Right lobe of liver (tissue), 6 donors: Measurements from ENCODE around the gene ZCCHC13. TPM values are rescaled to one million over a fixed set of nuclear protein-coding genes. Genes with fewer than 3 reads are reported as not detected.

Source experiments
- ATAC-seq, 4 donors: fragments of 200-7000 bp; cut with Tn5 transposase; one replicate each; pipeline ENCODE4 v1.9.1; 2020; ENCODE audit warnings: mild to moderate bottlenecking in 4 of 4, moderate library complexity in 4 of 4
- DNase-seq, 3 donors: peaks; one replicate each; pipeline ENCODE4 v3.0.0-alpha.2; 2020
- H3K27ac ChIP-seq, 3 donors: fragments of 200-600 bp; one replicate each; pipeline ENCODE4 v1.8.0; 2022
- H3K27me3 ChIP-seq, 2 donors: fragments of 200-600 bp; one replicate each; pipeline ENCODE4 v1.8.0; 2022
- H3K36me3 ChIP-seq, 4 donors: fragments of 200-600 bp; sonication (generic) in 1 of 4; one replicate each; pipeline versions ENCODE4 v1.5.1 to v1.8.0; 2017 to 2022; ENCODE audit warnings: control low read depth in 1 of 4
- H3K4me1 ChIP-seq, 4 donors: fragments of 200-600 bp; sonication (generic) in 1 of 4; one replicate each; pipeline versions ENCODE4 v1.5.1 to v1.8.0; 2017 to 2022; ENCODE audit warnings: control low read depth in 1 of 4
- H3K4me3 ChIP-seq, 3 donors: fragments of 200-600 bp; one replicate each; pipeline ENCODE4 v1.8.0; 2022
- H3K9me3 ChIP-seq, 4 donors: fragments of 200-600 bp; sonication (generic) in 1 of 4; one replicate each; pipeline versions ENCODE4 v1.5.1 to v1.8.0; 2017 to 2022; ENCODE audit warnings: control low read depth in 1 of 4
- POLR2A ChIP-seq: fragments of 450-650 bp; IDR thresholded peaks from one replicate; pipeline ENCODE4 v1.6.1; 2017; ENCODE audit warnings: antibody characterized with exemption, mild to moderate bottlenecking
- WGBS: methylation state at CpG from one replicate; pipeline ENCODE4 v1.1.6; 2018; ENCODE audit warnings: low coverage, low lambda C conversion rate; ENCODE audit not compliant: insufficient coverage; ENCODE audit errors: missing lambda C conversion rate; 5-methylcytosine and 5-hydroxymethylcytosine counted together
- intact Hi-C, 2 donors: fragments of 100-400 bp; cut with DNase I; formaldehyde crosslinking; loops; one replicate each; pipeline versions ENCODE4 v1.11.2 to v1.14.1; 2022
- microRNA counts: library from miRNA; unstranded; fragments of <30 nt; microRNA quantifications from one replicate; lab custom pipeline; 2016
- microRNA-seq, 2 donors: library from miRNA; unstranded; fragments of <30 nt; microRNA quantifications; one replicate each; pipeline ENCODE4, GENCODE V29; 2019 to 2020
- small RNA-seq, 2 experiments: library from RNA; depleted of rRNA; stranded (forward); fragments of <200 nt; gene quantifications; one replicate each; pipeline ENCODE3, GENCODE V24; 2016
- total RNA-seq, 6 experiments: library from RNA; depleted of rRNA in 2 of 6; stranded (reverse); fragments of >200 nt in 2 of 6; fragmentation: NEBNext Ultra II Directional in 3 of 6; extraction: Animal tissue kit (Norgen Biotek cat#: 25700) in 3 of 6; gene quantifications; one replicate each; pipeline versions ENCODE4 v1.1.0 to v1.2.4, GENCODE V29; 2016 to 2023
- TF ChIP-seq, protein P1 (sequence below), 4 donors: fragments of 200-600 bp in 3 of 4; fragments of 450-650 bp in 1 of 4; IDR thresholded peaks; one replicate each; pipeline versions ENCODE4 v1.5.1 to v1.8.0; 2016 to 2022; ENCODE audit warnings: antibody characterized with exemption in 4 of 4, mild to moderate bottlenecking in 2 of 4
- donor health status: DM: no; HTN: yes; CAD: no.
- donor health status: DM: no; HTN: no; CAD: no.
- donor health status: DM: no; HTN: no; CAD: no.
- donor health status: DM: no; HTN: yes; CAD: no.
- donor health status: DM: no; HTN: yes; CAD: no.

The ZCCHC13 gene
- total RNA-seq, 6 experiments from 2014 or later, result not detected

DNA sequence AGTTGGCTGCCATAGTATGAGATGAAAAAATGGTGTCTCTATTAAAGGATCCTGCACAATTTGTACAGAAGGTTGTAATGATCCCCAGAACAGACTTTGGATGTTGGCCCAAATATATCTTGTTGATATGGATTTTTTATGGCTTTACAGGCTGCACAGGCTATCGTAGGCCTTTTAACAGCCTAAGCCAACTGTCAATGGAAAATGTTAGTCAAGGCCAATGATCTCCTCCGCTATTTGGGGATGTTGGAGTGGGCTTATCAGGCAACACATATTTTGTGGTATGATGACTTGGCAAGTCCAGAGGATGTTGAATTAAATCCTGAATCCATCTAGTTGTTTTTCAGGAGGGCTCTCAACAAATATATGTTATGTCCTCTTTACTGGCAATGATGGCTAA, 42.1 kb downstream of the ZCCHC13 start:
- WGBS, result 58% methylated on average over 2 of the region's 2 CpGs
- no peak for TF ChIP-seq POLR2A
- TF ChIP-seq, protein P1, sequence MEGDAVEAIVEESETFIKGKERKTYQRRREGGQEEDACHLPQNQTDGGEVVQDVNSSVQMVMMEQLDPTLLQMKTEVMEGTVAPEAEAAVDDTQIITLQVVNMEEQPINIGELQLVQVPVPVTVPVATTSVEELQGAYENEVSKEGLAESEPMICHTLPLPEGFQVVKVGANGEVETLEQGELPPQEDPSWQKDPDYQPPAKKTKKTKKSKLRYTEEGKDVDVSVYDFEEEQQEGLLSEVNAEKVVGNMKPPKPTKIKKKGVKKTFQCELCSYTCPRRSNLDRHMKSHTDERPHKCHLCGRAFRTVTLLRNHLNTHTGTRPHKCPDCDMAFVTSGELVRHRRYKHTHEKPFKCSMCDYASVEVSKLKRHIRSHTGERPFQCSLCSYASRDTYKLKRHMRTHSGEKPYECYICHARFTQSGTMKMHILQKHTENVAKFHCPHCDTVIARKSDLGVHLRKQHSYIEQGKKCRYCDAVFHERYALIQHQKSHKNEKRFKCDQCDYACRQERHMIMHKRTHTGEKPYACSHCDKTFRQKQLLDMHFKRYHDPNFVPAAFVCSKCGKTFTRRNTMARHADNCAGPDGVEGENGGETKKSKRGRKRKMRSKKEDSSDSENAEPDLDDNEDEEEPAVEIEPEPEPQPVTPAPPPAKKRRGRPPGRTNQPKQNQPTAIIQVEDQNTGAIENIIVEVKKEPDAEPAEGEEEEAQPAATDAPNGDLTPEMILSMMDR (IDR thresholded peaks at IDR 0.05), result no peak
- Histone ChIP-seq H3K9me3 (no peaks in the 10 kb centered on the region), H3K4me1 (no peaks in the 10 kb centered on the region), H3K27me3 (no peaks in the 10 kb centered on the region), H3K4me3 (no peak overlapping the region), H3K27ac (no peak overlapping the region), H3K36me3 (no peaks in the 10 kb centered on the region)
- ATAC-seq, result no peak
- DNase-seq, result no peak
- intact Hi-C loops, result no loop called here

DNA sequence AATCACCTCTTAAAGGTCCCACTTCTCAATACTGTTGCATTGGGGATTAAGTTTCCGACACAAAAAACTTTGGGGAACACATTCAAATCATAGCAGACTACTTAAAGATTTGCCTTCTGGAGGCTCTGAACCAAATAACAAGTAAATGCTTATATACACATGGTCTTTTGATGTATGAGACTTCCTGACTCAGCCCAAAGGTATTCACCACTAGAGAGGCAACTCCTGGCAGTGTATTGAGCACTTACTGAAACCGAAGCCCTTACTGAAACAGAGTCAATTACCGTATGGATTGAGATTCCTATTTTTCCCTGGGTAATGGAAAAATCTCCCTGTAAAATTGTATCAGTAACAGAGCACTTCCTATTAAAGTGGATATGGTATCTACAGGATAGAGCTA, 45.4 kb downstream of the ZCCHC13 start:
- Histone ChIP-seq H3K27me3 (no peaks in the 10 kb centered on the region), H3K4me1 (no peaks in the 10 kb centered on the region), H3K36me3 (no peaks in the 10 kb centered on the region), H3K4me3 (no peak overlapping the region), H3K27ac (no peak overlapping the region), H3K9me3 (no peaks in the 10 kb centered on the region)
- ATAC-seq (no peak), DNase-seq (no peak)
- WGBS, result 44% methylated on average over 3 of the region's 3 CpGs
- intact Hi-C loops, result no loop called here
- TF ChIP-seq, protein P1 (IDR thresholded peaks at IDR 0.05), result no peak
- no peak for TF ChIP-seq POLR2A

DNA sequence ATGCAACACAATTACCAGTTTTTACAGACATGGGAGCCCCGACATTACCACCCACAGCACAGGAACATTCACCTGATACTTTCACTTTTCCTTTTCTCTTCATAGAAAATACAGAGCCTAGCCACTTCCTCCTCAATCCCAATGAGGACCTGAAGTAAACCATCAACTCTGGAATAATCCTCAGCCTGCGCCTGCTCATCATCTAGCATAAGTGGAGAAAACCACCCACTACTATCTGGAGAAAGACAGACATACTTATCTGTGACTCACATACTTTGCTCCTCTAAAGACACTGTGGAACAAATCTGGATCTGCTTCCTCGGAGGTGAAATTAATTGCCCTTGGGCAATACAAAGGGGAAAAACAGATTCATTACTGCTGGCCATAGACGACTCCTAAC, 47.8 kb downstream of the ZCCHC13 start:
- WGBS, result 50% methylated on average over 4 of the region's 4 CpGs
- no peak overlapping the region for H3K27ac ChIP-seq
- TF ChIP-seq, protein P1 (IDR thresholded peaks at IDR 0.05), result no peak
- TF ChIP-seq POLR2A, result no peak
- H3K4me3 ChIP-seq, result no peak overlapping the region
- H3K36me3 ChIP-seq, result no peaks in the 10 kb centered on the region
- no peaks in the 10 kb centered on the region for H3K9me3 ChIP-seq
- intact Hi-C loops, result no loop called here
- ATAC-seq (peak in 2 of 4 donors; percentile 32 to 55), DNase-seq (no peak)
- no peaks in the 10 kb centered on the region for H3K27me3 ChIP-seq
- H3K4me1 ChIP-seq, result no peaks in the 10 kb centered on the region

DNA sequence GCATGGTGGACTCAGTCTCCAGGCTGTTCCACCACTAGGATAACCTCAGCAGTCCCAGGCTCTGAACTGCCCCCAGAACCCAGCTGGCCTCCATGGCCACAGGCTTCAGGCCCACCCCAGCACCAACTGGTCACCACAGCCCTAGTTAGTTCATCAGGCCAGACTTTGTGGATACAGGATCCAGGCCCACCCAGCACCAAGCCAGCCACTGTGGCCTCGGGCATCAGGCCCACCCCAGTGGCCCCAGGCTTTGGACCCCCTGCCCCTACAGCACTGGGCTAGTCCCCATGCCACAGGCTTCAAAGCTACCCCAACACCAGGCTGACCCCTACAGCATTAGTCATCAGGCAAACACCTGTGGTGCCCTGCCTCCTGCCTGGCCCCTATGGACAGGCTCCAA, 50.0 kb downstream of the ZCCHC13 start:
- no CpG with 5 or more reads among the region's 1 CpG for WGBS
- H3K36me3 ChIP-seq, result no peaks in the 10 kb centered on the region
- no peak overlapping the region for H3K27ac ChIP-seq
- no peaks in the 10 kb centered on the region for H3K9me3 ChIP-seq
- no peaks in the 10 kb centered on the region for H3K27me3 ChIP-seq
- H3K4me3 ChIP-seq, result no peak overlapping the region
- ATAC-seq (peak in 1 of 4 donors; percentile 46), DNase-seq (no peak)
- TF ChIP-seq, protein P1 (IDR thresholded peaks at IDR 0.05), result no peak
- TF ChIP-seq POLR2A, result no peak
- intact Hi-C loops, result no loop called here
- no peaks in the 10 kb centered on the region for H3K4me1 ChIP-seq

MicroRNA genes within 50 kb of the gene (microRNA counts, 767-probe panel; counts per million panel counts)
- microRNA hsa-miR-374a-5p (lab: Ali Mortazavi, UCI) (8,641 counts per million, percentile 36 among the panel's probes with 10 or more counts), microRNA hsa-miR-545-3p (lab: Ali Mortazavi, UCI) (237 counts per million)

Small RNA genes within 50 kb of the gene (microRNA-seq; reads per million reads assigned to microRNA genes)
- 403 to 659 reads per million in 2 donors for gene MIR374A
- gene MIR545, result 1.9 to 6.4 reads per million in 2 donors

Small RNA genes within 50 kb of the gene (small RNA-seq; reads per million reads assigned to genes)
- gene AC004386.2, result 0 reads per million in 2 experiments
- 15.9 to 45.9 reads per million in 2 experiments for gene MIR374A
- gene MIR545, result 0.58 to 1.8 reads per million in 2 experiments
- 0 reads per million in 2 experiments for gene RF02119
- 0 reads per million in 2 experiments for gene RF02120
- 0 reads per million in 2 experiments for gene RF02121
- gene RF02122, result 0 reads per million in 2 experiments
- 0 reads per million in 2 experiments for gene RF02123

Other genes starting within 250 kb of the ZCCHC13 start
- 10 to 100 TPM; 16.7 to 68.8 (median 53.4) TPM for gene SLC16A2, start 117.3 kb downstream of the ZCCHC13 start, total RNA-seq